ENCODE results near the gene SLC4A11.
"Not testable (repeated sequence)": the region's sequence is repeated elsewhere in the genome, so short reads cannot be mapped to it uniquely, and the experiment has no call there.

Gene SLC4A11

GRCh38 chr20:3227506-3227905 lies 11.5 kb downstream of the SLC4A11 start:
- no peak for DNase-seq

DNA sequence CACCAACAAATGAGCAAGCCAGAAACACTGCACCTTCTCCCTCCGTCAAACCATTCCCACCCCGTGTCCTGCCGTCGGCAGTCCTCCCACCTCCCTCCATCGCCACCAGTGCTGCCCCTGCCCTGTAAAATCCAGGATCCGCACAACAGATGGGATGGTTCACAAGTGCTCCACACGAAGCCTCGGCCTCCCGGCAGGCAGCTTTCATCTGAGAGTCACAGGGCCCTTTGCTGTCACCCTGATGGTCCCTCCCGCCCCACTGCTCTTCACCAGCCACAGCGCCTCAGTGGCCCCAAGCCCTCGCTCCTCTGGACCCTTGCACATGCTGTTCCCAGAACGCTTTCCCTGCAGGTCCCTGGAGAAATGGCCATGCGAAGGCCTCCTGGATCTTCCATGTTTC lies 12.1 kb downstream of the SLC4A11 start:
- DNase-seq: no peak

- DNase-seq: no peak
Measured at GRCh38 chr20:3226093-3226492, 12.9 kb downstream of the SLC4A11 start.

- DNase-seq: no peak
Measured at GRCh38 chr20:3224681-3225421, 14.1 kb downstream of the SLC4A11 start.

DNA sequence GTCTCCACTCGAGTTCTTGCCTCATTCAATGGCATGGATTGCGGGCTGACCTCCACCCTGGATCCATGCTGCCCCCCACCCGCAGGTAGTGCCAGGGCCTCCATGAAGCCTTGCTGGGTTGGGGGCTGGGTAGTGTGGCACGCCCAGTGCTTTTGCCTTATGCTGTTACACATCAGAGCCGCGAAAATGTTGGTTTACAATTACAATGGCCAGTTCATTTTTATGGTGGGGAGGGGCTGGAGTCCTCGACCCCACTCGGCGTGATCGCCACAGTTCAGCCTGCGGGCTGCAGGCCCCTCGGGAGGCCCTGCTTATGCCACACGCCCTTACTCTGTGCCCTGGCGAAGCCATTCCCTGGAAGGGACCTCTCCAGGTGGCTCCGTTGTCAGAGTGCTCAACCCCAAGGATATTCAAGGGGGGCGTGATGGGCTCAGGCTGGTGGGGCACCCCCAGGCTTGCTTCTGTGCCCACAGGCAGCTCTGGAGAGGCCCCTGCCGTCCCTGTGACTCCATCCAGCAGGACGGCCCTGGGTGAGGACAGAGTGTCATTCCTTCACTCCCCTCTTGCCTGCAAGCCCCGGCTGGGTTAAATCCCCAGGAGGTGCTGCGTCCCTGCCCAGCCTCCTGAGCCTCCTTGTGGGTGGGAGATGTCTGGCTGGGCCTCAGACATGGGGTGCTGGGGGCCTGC lies 14.9 kb downstream of the SLC4A11 start:
- no peak for DNase-seq

DNA sequence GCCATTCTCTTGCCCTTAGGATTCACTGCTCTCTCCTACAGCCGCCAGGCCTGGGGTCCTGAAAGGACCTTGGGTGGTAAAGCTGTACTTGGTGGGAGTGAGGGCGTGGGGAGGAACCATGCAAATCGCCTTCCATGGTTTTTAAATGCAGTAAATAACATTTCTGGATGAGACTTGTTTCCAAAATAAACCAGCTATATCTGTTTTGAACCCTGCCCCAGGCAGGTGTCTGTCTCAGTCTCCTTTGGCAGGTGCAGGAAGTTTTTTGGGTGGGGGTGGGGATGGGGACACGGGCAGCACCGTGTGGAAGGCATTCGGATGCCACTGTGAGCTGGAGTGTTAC lies 15.4 kb downstream of the SLC4A11 start:
- DNase-seq: no peak

DNA sequence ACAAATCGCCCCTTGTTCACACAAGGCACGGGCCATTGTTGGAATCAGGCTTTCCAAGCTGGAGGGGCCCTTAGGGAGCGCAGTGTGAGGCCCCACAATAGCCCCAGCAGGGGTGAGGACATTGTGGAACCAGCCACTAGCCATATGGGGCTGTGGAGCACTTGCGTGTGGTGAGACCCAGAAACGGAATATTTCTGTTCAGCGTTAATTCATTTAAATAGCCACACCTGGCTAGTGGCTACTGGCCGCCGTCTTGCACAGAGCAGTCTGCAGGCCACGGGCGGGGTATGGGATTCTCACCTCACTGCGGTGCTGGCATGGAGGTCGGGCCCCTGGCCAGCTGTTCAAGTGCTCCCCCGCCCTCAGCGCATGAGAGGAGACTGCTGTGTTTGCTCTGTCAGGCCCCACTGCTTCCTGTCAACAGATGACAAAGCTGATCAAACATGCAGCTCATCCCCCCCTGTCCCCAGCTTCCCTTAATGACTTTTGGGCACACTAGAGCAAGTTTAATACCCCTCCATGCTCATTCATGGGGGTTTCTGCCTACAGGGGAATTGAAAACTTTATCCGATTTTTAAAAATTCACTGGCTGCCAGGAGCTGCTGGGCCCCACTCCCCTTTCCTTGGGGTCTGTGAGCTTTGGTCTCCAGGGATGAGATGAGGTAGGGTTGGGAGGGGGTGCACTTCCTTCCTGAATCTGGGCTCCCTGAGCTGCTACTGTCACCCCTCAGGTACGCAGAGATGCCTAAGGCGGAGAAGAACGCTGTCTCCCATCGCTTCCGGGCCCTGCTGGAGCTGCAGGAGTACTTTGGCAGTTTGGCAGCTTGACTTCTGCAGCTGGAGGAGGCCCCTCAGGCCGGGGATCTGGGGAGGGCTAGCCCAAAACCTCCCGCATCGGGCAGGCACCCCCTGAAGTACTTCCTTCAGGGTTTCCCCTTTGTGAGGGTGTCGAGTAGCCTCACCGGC lies 16.1 kb downstream of the SLC4A11 start:
- no peak for DNase-seq

DNA sequence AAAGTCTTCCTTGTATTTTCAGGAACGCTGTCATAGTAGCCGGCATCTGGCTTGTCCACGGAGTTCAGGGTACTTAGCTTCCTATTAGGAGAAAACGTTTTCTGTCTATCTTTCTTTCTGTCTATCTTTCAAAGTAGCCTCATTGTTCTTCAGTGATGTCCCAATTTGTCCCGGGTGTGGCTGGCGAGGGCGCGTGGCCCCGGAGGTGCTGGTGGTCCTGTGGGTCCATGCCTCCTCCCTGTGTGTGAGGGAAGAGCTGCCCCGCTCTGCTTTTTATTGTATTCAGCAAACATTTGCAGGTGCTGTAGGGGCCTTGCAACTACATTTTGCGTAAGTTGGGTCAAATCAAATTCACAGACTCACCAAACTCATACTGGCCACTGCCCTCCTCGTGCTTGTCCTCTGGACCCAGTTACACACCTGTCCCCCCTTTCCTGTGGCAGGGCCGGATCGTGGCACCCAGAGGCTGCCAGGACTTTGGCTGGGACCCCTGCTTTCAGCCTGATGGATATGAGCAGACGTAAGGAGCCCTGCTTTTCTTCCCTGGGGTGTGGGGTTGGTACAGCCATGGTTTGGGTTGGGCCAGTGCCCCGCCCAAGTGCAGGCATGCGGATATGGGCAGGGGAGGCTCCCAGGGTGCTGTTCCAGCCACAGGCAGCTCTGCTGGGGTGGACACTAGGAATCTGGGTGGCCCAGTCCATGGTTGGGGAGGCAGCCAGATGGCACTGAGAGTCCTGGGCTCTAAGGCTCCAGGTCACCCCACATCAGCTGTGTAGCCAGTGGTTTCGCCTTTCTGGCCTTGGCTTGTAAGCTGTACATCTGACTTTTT lies 17.4 kb downstream of the SLC4A11 start:
- no peak for DNase-seq

DNA sequence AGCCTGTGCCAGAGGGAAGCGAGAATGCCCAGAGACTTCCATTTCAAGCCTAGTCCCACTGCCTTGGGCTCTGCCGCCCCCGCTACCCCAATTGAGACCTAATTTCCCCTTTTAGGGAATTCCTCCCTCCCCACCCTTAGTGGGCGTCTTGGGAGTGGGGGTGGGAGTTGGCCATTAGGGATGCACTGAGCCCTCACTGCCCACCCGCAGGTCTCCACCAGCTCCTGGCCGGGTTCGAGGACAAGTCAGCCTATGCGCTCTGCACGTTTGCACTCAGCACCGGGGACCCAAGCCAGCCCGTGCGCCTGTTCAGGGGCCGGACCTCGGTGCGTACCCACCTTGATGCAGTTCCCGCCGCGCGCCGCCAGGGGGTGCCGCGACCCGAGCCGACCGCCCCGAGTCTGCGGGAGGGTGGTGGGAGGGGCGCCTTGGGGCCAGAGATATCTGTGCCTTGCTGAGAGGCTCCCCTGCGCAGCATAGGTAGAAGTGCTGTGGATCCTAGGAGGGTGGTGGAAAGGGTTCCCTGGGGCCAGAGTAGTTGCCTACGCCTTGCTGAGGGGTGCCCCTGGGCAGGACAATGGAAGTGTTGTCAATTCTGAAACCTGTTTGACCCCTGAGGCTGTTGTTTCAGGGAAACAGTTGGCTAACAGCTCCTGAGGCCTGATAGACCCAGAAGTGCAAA lies 20.5 kb downstream of the SLC4A11 start:
- no peak for DNase-seq

DNA sequence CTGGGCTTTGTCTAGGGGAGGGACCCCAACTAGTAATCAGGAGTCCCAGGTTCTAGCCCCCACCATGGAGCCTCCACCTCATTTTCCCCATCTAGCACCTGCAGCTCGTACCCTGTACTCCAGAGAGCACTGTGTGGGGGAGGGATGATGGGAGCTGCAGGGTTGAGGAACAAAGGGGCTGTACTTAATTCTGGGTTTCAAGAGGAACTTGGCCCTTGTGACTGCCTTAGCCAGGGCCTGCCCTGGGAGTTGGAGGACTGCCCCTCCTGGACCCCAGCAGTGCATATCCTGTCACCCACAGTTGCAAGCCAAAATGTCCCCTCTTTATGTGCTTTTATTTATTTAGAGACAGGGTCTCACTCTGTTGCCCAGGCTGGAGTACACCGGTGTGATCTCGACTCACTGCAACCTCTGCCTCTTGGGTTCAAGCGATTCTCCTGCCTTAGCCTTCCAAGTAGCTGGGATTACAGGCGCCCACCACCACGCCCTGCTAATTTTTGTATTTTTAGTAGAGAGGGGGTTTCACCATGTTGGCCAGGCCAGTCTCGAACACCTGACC lies 23.6 kb downstream of the SLC4A11 start:
- DNase-seq: not testable (repeated sequence)

DNA sequence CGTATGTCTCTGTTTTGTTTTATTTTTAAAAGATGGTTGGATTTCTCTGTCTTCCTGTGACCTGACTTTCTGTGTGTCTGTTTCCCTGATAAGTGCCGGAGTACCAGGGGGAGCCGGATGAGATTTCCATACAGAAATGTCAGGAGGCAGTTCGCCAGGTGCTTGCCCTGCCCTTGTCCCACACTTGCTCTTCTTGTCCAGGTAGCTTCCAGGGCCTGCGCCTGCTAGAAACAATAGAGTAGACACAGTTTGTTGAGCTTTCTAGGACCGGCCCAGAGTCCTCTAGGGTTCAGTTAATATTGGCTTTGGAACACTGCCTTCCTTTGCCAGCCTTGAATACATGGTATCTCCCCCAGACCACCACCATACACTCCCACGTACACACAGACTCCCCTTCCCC lies 25.8 kb downstream of the SLC4A11 start:
- DNase-seq: no peak

DNA sequence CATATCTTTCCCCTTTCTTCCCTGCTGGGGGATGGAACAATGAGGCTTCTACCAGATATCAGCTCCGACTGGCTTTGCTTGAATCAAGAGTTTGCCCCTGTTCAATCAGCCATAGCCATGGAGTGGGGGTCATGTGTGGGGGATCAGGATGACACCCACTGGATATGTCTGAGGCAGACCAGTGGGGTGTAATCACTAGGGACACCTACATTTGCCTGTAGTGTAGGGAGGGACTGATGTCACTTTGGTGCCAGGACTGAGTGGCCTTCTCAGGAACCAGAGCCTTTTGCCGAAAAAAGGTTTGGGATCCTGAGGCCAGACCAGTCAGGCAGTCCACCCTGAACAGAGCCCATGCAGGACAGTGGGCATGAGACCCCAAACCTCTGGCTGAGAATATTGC lies 28.6 kb downstream of the SLC4A11 start:
- DNase-seq: no peak

- DNase-seq: no peak
Measured at GRCh38 chr20:3209946-3210317, 29.1 kb downstream of the SLC4A11 start.

DNA sequence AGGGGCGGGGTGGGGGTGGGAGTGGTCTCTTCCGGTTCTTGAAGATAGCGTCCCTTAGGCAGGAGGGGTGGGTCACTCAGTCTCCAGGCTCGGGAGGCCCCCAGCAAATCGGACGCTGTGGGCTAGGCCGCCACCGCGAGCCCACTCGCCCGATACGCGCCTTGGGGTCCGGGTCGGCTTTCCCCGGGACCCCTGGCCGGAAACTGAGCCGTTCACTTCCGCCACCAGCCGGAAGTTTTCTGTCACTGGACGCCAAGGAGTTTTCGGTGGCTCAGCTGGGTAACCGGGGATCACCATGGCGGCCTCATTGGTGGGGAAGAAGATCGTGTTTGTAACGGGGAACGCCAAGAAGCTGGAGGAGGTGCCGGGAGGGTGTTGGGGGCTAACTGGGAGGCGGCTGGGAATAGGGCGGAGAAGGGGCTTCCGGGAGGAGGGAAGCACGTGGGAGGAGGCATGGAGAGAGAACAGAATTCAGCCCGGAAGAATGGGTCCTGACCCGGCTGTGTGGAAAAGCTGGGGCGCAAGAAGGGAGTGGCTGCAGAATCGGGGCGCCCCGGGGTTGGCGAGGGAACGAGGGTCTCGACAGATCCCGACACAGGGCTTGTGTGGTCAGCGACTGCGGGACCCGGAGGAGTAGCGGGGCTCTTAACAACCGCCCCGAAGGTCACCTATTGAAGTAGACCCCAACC lies 29.6 kb downstream of the SLC4A11 start, which contains the start of gene ITPA:
Gene ITPA, plus strand, starts transcription at position 242 of the 689 bp plus-strand sequence. Its CDS starts 54 bp downstream, at position 296.
- no peak for DNase-seq

- no peak for DNase-seq
Measured at GRCh38 chr20:3208786-3209256, 30.2 kb downstream of the SLC4A11 start.

GRCh38 chr20:3204124-3204794 lies 34.7 kb downstream of the SLC4A11 start, which contains the start of gene DDRGK1:
Gene DDRGK1 (minus strand): TSS chr20:3204682. CDS start chr20:3204627, 55 bp downstream.
- peak; percentile 33 for DNase-seq

DNA sequence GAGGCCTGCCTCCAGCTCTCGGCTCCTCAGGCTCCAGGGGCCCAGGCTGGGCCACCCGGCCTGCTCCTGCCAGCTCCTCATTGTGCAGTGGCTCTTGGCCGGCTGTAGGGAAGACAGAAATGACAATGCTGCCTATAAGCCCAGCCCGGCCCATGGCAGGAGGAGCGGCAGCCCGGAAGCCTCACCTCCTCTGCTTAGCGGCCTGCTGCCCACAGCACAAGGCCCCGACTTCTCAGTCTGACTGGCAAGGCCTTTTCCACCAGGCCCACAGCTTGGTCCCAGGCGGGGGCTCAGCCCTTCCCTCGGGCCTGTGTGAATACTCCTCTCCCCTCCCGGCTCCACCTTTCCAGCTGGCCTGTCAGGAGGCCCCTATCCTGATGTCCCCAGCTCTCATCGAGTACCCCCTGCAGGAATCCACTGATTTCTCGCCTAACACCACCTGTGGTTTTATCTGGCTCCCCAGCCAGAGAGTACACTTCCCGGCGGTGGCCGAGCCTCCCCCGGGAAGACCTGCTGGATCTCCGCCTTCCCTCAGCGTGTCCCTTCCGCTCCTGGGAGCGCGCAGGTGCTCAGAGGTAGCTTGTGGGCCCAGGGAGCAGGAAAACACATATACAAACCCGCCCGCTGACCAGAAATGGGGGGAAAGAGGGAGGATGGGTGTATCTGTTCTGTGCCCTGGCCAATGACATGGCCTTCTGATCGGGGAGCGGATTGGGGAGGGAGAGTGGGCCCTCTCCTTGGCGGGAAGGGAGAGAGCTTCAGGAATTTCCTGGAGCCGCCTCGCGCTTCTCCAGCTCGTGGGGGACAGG lies 35.5 kb downstream of the SLC4A11 start:
- no peak for DNase-seq

DNA sequence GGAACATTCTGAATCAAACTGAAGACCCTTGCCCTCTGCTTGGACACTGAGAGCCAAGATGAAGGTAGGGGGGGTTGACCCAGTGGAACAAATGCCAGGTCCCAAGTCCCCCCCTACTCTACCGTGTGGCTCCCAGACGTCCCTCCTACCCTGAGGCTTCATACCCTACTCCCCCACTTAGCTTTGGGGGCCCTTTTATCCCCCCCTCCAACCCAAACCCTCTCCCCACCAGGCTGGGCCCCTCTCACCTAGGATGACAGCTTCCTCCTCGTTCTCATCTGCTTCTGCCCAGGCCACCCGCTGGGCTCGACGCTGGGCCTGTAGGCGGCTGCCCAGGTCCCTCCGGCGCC lies 36.0 kb downstream of the SLC4A11 start:
- DNase-seq: no peak

Measured in NCI-H1436 treated with DMSO at 0.1 percent for 48 hours (cell line).